NB4 (cell line): ENCODE measurements around the gene MS4A15.

Experiments used
- DNase-seq: peaks from one replicate; pipeline ENCODE4 v3.0.0; 2010; ENCODE audit warnings: low read depth
- H3K4me3 ChIP-seq: one replicate; pipeline ENCODE4 v1.5.1; 2011; ENCODE audit warnings: mild to moderate bottlenecking, low read depth, low read length, moderate library complexity
- CTCF ChIP-seq: IDR thresholded peaks from one replicate; pipeline ENCODE4 v1.5.1; 2012; ENCODE audit warnings: low read depth, low read length
- MYC ChIP-seq: IDR thresholded peaks from 2 replicates; pipeline ENCODE4 v1.6.1; 2011; ENCODE audit warnings: low read depth, low read length
- POLR2A ChIP-seq: IDR thresholded peaks from 2 replicates; pipeline ENCODE4 v1.6.1; 2011; ENCODE audit warnings: mild to moderate bottlenecking; ENCODE audit not compliant: insufficient read length; ENCODE audit errors: extremely low read depth
- TF ChIP-seq, protein P1 (sequence below): IDR thresholded peaks from 2 replicates; pipeline ENCODE4 v1.6.1; 2011; ENCODE audit warnings: low read depth, low read length

MS4A15 gene

GRCh38 chr11:60744114-60744513, 12.6 kb upstream of the MS4A15 start:
- DNase-seq: no peak
- no peak overlapping the region for H3K4me3 ChIP-seq
- no peak for TF ChIP-seq POLR2A
- TF ChIP-seq, protein P1, sequence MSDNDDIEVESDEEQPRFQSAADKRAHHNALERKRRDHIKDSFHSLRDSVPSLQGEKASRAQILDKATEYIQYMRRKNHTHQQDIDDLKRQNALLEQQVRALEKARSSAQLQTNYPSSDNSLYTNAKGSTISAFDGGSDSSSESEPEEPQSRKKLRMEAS: no peak
- TF ChIP-seq CTCF: no peak
- TF ChIP-seq MYC: no peak

DNA sequence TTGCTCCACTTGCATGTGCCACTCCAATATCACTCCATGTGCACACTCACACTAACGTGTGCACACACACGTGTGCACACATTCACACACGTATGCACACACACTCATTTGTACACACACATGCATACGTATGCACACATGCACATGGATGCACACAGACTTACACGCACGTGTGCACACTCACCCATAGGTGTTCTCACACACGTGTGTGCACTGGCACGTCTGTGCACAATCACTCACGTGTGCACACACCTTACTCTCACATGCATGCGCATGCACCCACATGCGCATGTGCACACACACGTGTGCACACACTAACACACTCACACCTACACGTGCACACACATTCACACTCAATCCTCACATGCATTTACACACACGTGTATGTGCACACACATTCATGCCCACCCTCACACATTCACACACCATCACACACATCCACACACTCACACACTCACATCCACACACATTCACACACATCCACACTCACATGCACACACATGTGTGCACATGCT, 9.3 kb upstream of the MS4A15 start:
- TF ChIP-seq CTCF (no peak), POLR2A (no peak), MYC (no peak)
- TF ChIP-seq, protein P1: no peak
- DNase-seq: no peak
- no peak overlapping the region for H3K4me3 ChIP-seq

- no peak for DNase-seq
- no peak overlapping the region for H3K4me3 ChIP-seq
- no peak for TF ChIP-seq CTCF
- no peak for TF ChIP-seq MYC
- no peak for TF ChIP-seq POLR2A
- TF ChIP-seq, protein P1: no peak
Observed at GRCh38 chr11:60748225-60748624, 8.4 kb upstream of the MS4A15 start.

GRCh38 chr11:60748821-60749220, 7.8 kb upstream of the MS4A15 start:
- H3K4me3 ChIP-seq: no peak overlapping the region
- no peak for TF ChIP-seq POLR2A
- TF ChIP-seq CTCF: no peak
- TF ChIP-seq, protein P1: no peak
- no peak for TF ChIP-seq MYC
- no peak for DNase-seq

GRCh38 chr11:60750911-60751310, 5.8 kb upstream of the MS4A15 start:
- TF ChIP-seq POLR2A: no peak
- TF ChIP-seq, protein P1: no peak
- TF ChIP-seq CTCF: no peak
- no peak for TF ChIP-seq MYC
- no peak overlapping the region for H3K4me3 ChIP-seq
- no peak for DNase-seq

DNA sequence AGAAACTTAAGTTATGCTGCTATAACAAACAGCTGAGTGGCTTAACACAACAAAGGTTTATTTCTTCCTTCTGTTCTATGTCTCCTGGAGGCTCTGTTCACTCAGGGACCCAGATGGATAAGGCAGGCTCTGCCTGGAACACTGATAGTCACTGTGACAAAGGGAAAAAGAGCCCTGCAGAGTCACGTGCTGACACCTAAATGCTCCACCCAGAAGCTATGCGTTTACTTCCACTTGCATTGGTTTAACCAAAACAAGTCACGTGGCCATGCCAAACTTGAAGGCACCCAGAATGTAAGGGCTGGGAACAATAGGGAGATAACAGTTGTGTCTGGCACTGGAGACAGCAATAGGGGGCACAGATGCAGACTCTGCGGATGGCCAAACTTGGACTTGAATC, 3.4 kb upstream of the MS4A15 start:
- H3K4me3 ChIP-seq: no peak overlapping the region
- DNase-seq: no peak
- TF ChIP-seq MYC (no peak), POLR2A (no peak), CTCF (no peak)
- TF ChIP-seq, protein P1: peak; percentile 68
